Measurements from ENCODE around the gene NPPC. TPM values are rescaled to one million over a fixed set of nuclear protein-coding genes. Genes with fewer than 3 reads are reported as not detected.

NPPC gene
- total RNA-seq, 1 donor: not detected

DNA sequence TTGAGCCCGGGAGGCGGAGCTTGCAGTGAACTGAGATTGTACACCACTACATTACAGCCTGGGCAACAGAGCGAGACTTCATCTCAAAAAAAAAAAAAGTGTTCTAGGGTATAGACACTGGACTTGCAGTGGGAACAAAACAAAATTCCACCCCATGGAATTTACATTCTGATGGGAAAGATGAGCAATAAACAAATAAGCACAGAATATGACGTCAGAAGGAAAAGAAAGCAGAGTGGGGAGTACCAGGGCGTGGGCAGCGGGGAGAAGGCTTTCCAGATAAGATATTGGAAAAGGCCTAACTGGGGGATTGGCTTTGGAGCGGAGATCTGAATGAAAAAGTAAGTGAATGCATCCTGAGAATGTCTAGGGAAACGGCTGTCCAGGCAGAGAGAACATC is 17.6 kb downstream of the NPPC start:
- Histone ChIP-seq H3K4me2 (ENCODE audit: insufficient read depth, low read length) (no peak overlapping the region), H3K4me1 (ENCODE audit: insufficient read depth, low read length) (no peaks in the 10 kb centered on the region), H2AFZ (ENCODE audit: low read length) (no peak overlapping the region), H3K79me2 (ENCODE audit: insufficient read depth, low read length) (no peaks in the 10 kb centered on the region), H3K27ac (ENCODE audit: low read depth, low read length) (no peak overlapping the region), H3K36me3 (ENCODE audit: insufficient read depth, low read length) (no peaks in the 10 kb centered on the region), H3K9me3 (ENCODE audit: low read depth, low read length) (no peaks in the 10 kb centered on the region), H3K4me3 (ENCODE audit: insufficient read depth, low read length) (no peak overlapping the region), H4K20me1 (ENCODE audit: insufficient read depth, low read length) (no peaks in the 10 kb centered on the region), H3K27me3 (ENCODE audit: insufficient read depth, low read length) (peaks cover 4% of the 10 kb centered on the region)
- TF ChIP-seq, protein P1, sequence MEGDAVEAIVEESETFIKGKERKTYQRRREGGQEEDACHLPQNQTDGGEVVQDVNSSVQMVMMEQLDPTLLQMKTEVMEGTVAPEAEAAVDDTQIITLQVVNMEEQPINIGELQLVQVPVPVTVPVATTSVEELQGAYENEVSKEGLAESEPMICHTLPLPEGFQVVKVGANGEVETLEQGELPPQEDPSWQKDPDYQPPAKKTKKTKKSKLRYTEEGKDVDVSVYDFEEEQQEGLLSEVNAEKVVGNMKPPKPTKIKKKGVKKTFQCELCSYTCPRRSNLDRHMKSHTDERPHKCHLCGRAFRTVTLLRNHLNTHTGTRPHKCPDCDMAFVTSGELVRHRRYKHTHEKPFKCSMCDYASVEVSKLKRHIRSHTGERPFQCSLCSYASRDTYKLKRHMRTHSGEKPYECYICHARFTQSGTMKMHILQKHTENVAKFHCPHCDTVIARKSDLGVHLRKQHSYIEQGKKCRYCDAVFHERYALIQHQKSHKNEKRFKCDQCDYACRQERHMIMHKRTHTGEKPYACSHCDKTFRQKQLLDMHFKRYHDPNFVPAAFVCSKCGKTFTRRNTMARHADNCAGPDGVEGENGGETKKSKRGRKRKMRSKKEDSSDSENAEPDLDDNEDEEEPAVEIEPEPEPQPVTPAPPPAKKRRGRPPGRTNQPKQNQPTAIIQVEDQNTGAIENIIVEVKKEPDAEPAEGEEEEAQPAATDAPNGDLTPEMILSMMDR (IDR thresholded peaks at IDR 0.05; ENCODE audit: extremely low read depth, low read depth, low read length): no peak
- peak; percentile 9 for DNase-seq (ENCODE audit: insufficient read length, low spot score, missing footprints)

DNA sequence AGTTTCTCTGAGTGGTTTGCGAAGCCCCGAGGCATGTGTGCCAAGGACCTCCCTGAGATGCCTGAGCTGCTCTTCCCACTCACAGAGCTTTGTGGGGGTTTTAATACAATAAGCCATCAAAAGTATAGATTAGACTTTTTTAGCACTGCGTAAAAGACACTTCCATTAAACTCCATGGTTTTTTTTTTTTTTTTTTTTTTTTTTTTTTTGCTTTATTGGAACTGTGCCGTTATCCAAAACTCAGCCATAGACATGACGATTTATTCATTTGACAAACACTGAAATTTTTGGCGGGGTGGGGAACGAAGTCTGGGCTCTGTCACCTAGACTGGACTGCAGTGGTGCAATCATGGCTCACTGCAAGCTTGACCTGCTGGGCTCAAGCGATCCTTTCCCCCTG is 18.4 kb downstream of the NPPC start:
- Histone ChIP-seq H3K4me1 (ENCODE audit: insufficient read depth, low read length) (no peaks in the 10 kb centered on the region), H3K79me2 (ENCODE audit: insufficient read depth, low read length) (no peaks in the 10 kb centered on the region), H4K20me1 (ENCODE audit: insufficient read depth, low read length) (no peaks in the 10 kb centered on the region), H2AFZ (ENCODE audit: low read length) (no peak overlapping the region), H3K36me3 (ENCODE audit: insufficient read depth, low read length) (no peaks in the 10 kb centered on the region), H3K27me3 (ENCODE audit: insufficient read depth, low read length) (peaks cover 4% of the 10 kb centered on the region), H3K9me3 (ENCODE audit: low read depth, low read length) (no peaks in the 10 kb centered on the region), H3K27ac (ENCODE audit: low read depth, low read length) (no peak overlapping the region), H3K4me2 (ENCODE audit: insufficient read depth, low read length) (no peak overlapping the region), H3K4me3 (ENCODE audit: insufficient read depth, low read length) (no peak overlapping the region)
- no peak for DNase-seq (ENCODE audit: insufficient read length, low spot score, missing footprints)
- TF ChIP-seq, protein P1 (IDR thresholded peaks at IDR 0.05; ENCODE audit: extremely low read depth, low read depth, low read length): no peak

DNA sequence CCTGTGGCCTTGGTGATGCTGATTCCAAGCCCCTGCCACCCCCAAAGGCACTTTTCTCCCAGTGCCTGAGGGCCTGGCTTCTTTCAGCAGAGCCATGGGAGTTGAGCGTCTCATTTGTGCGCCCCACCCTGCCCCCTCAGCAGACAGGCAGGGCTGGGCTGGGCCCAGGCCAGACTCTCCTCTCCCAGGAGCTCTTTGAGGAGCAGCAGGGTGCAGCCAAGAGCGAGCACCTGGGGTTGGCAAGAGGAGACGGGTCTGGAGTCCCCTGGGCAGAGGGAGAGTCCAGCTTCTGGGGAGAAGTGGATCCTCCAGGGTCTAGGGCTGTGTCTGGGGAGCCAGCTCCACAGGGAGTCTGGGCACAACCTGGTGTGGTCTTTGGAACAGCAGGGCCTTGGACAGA is 21.2 kb downstream of the NPPC start:
- no peak overlapping the region for H3K4me2 ChIP-seq (ENCODE audit: insufficient read depth, low read length)

DNA sequence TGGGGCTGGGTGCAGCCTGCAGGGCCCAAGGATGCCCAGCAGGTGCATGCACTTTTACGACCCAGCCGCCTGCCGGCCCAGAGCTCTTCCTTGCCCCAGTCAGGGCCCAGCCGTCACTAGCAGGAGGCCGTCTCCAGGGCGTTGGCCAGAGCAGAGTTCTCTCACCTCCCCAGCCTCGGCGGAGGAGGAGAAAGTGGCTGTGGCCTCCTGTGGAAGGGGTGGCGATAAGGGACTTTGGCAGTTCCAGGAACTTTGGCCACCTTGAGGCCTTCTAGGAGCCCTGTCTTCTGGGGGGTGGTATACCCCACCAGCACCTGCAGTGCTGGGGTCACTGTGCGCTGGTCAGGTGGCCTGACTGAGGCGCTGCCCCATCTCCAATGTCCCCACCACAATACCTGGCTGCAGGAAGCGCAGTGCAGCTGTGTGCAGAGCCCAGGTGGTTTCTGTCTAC is 22.0 kb downstream of the NPPC start:
- Histone ChIP-seq H3K4me1 (ENCODE audit: insufficient read depth, low read length) (no peaks in the 10 kb centered on the region), H2AFZ (ENCODE audit: low read length) (no peak overlapping the region), H3K27me3 (ENCODE audit: insufficient read depth, low read length) (peaks cover 17% of the 10 kb centered on the region), H3K36me3 (ENCODE audit: insufficient read depth, low read length) (no peaks in the 10 kb centered on the region), H4K20me1 (ENCODE audit: insufficient read depth, low read length) (no peaks in the 10 kb centered on the region), H3K27ac (ENCODE audit: low read depth, low read length) (no peak overlapping the region), H3K4me2 (ENCODE audit: insufficient read depth, low read length) (no peak overlapping the region), H3K4me3 (ENCODE audit: insufficient read depth, low read length) (no peak overlapping the region), H3K9me3 (ENCODE audit: low read depth, low read length) (no peaks in the 10 kb centered on the region), H3K79me2 (ENCODE audit: insufficient read depth, low read length) (no peaks in the 10 kb centered on the region)
- DNase-seq (ENCODE audit: insufficient read length, low spot score, missing footprints): peak; percentile 18
- TF ChIP-seq, protein P1 (IDR thresholded peaks at IDR 0.05; ENCODE audit: extremely low read depth, low read depth, low read length): no peak

More for the DNA sequence above, 21.2 kb downstream of the NPPC start:
- Histone ChIP-seq H3K9me3 (ENCODE audit: low read depth, low read length) (no peaks in the 10 kb centered on the region), H3K36me3 (ENCODE audit: insufficient read depth, low read length) (no peaks in the 10 kb centered on the region), H4K20me1 (ENCODE audit: insufficient read depth, low read length) (no peaks in the 10 kb centered on the region), H3K27me3 (ENCODE audit: insufficient read depth, low read length) (peaks cover 14% of the 10 kb centered on the region), H3K4me1 (ENCODE audit: insufficient read depth, low read length) (no peaks in the 10 kb centered on the region), H3K27ac (ENCODE audit: low read depth, low read length) (no peak overlapping the region), H2AFZ (ENCODE audit: low read length) (no peak overlapping the region), H3K4me3 (ENCODE audit: insufficient read depth, low read length) (no peak overlapping the region), H3K79me2 (ENCODE audit: insufficient read depth, low read length) (no peaks in the 10 kb centered on the region)
- TF ChIP-seq, protein P1 (IDR thresholded peaks at IDR 0.05; ENCODE audit: extremely low read depth, low read depth, low read length): no peak
- DNase-seq (ENCODE audit: insufficient read length, low spot score, missing footprints): peak; percentile 38
